MCF 10A (cell line): ENCODE results near the gene KRT86. TPM values are rescaled to one million over a fixed set of nuclear protein-coding genes. Genes with fewer than 3 reads are reported as not detected.
"Not testable (repeated sequence)": the region's sequence is repeated elsewhere in the genome, so short reads cannot be mapped to it uniquely, and the experiment has no call there.

ENCODE experiments used
- BruUV-seq: library from RNA; stranded (reverse); fragments of 400-500 nt; replicated peaks from 2 replicates; lab custom pipeline; 2021; lab: Mats Ljungman, UMichigan
- CTCF ChIA-PET: fragments of 300-600 bp; sonication (Branson Sonifier 250); formaldehyde crosslinking; extraction: SDS; loops from one replicate; lab custom pipeline; 2021; ENCODE audit warnings: antibody characterized with exemption, inconsistent platforms; lab: Yijun Ruan, JAX
- POLR2A ChIA-PET: fragments of 300-600, 350-650 bp; sonication (Branson Sonifier 250); formaldehyde crosslinking; extraction: SDS; loops from one replicate; lab custom pipeline; 2020; ENCODE audit warnings: antibody characterized with exemption, inconsistent platforms; lab: Yijun Ruan, JAX
- DNase-seq: peaks from one replicate; pipeline ENCODE4 v3.0.0-alpha.2; 2018; ENCODE audit not compliant: unreplicated experiment
- H3K27ac Mint-ChIP-seq: one replicate; pipeline ENCODE4 v1.8.0; 2022; ENCODE audit warnings: mild to moderate bottlenecking, low read depth, mixed read lengths; ENCODE audit not compliant: unreplicated experiment
- H3K27me3 Mint-ChIP-seq: one replicate; pipeline ENCODE4 v1.8.0; 2022; ENCODE audit warnings: mixed read lengths; ENCODE audit not compliant: insufficient read depth, unreplicated experiment
- H3K36me3 Mint-ChIP-seq: one replicate; pipeline ENCODE4 v1.8.0; 2022; ENCODE audit warnings: mild to moderate bottlenecking, moderate library complexity, mixed read lengths; ENCODE audit not compliant: insufficient read depth, unreplicated experiment
- H3K4me1 Mint-ChIP-seq: one replicate; pipeline ENCODE4 v1.8.0; 2022; ENCODE audit warnings: mixed read lengths; ENCODE audit not compliant: insufficient read depth, unreplicated experiment
- H3K4me3 Mint-ChIP-seq: one replicate; pipeline ENCODE4 v1.8.0; 2022; ENCODE audit warnings: mild to moderate bottlenecking, moderate library complexity, mixed read lengths; ENCODE audit not compliant: unreplicated experiment
- H3K9me3 Mint-ChIP-seq: one replicate; pipeline ENCODE4 v1.8.0; 2022; ENCODE audit warnings: mixed read lengths; ENCODE audit not compliant: unreplicated experiment
- intact Hi-C: fragments of 100-400 bp; cut with micrococcal nuclease; formaldehyde crosslinking; loops from 2 replicates; pipeline ENCODE4 v1.14.1; 2022
- total RNA-seq: library from RNA; stranded (reverse); gene quantifications from 2 replicates; pipeline ENCODE4 v1.2.3, GENCODE V29; 2022
- TF ChIP-seq, protein P1 (sequence below): fragments of 200-600 bp; IDR thresholded peaks from one replicate; pipeline ENCODE4 v1.8.0; 2022; ENCODE audit warnings: antibody characterized with exemption, mild to moderate bottlenecking; ENCODE audit not compliant: unreplicated experiment

The KRT86 gene
- total RNA-seq, 1 experiment from 2014 or later, result 37.8 TPM

DNA sequence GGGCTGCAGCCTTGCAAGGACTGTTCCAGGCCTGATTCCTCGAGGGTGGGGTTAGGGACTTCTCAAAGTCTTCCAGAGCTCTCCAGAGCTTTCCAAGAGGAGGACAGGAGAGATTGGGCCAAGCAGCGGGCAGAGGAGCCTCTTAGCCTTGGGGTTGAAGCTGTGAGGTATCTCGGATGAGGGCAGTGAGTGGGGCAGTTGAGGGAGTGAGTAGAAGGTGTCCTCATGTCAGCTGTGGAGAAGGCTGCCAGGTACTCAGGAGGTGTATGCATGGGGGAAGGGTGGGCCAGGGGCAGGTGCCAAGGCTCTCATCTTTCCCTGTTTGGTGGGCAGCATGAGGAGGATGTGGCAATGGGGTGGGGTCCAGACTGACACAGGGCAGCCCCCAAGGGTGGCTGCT, 39.0 kb downstream of the KRT86 start:
- peaks cover 23% of the 10 kb centered on the region for H3K27me3 Mint-ChIP-seq
- H3K27ac Mint-ChIP-seq, result no peak overlapping the region
- TF ChIP-seq, protein P1, sequence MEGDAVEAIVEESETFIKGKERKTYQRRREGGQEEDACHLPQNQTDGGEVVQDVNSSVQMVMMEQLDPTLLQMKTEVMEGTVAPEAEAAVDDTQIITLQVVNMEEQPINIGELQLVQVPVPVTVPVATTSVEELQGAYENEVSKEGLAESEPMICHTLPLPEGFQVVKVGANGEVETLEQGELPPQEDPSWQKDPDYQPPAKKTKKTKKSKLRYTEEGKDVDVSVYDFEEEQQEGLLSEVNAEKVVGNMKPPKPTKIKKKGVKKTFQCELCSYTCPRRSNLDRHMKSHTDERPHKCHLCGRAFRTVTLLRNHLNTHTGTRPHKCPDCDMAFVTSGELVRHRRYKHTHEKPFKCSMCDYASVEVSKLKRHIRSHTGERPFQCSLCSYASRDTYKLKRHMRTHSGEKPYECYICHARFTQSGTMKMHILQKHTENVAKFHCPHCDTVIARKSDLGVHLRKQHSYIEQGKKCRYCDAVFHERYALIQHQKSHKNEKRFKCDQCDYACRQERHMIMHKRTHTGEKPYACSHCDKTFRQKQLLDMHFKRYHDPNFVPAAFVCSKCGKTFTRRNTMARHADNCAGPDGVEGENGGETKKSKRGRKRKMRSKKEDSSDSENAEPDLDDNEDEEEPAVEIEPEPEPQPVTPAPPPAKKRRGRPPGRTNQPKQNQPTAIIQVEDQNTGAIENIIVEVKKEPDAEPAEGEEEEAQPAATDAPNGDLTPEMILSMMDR, result no peak
- ChIA-PET CTCF (no interaction called here), POLR2A (no interaction called here)
- no peak for DNase-seq
- intact Hi-C loops, result no loop called here
- H3K4me3 Mint-ChIP-seq, result no peak overlapping the region
- H3K4me1 Mint-ChIP-seq, result peaks cover 5% of the 10 kb centered on the region
- no TSS peak for BruUV-seq
- H3K36me3 Mint-ChIP-seq, result no peaks in the 10 kb centered on the region
- no peaks in the 10 kb centered on the region for H3K9me3 Mint-ChIP-seq

DNA sequence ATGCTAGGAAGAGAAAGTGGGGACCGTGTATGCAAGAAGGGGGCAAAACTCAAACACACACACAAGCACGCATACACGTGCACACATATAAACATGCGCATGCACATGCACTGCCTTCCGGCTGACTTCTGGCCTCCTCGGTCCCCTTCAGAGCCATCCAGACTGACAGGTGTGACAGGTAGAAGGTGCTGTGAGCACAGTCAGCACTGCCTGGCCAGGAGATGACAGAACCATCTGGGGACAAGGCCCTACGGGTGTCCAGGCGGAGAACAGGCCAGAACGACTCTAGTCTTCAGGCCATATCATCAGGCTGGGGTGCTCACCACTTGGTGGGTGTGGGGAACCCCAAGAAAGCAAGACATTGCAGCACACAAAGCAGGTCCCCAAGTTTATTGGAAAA, 39.5 kb downstream of the KRT86 start:
- ChIA-PET CTCF (no interaction called here), POLR2A (no interaction called here)
- no TSS peak for BruUV-seq
- Mint-ChIP-seq H3K4me3 (no peak overlapping the region), H3K27me3 (peaks cover 18% of the 10 kb centered on the region), H3K36me3 (no peaks in the 10 kb centered on the region), H3K27ac (no peak overlapping the region), H3K9me3 (no peaks in the 10 kb centered on the region), H3K4me1 (peaks cover under 1% of the 10 kb centered on the region)
- intact Hi-C loops, result no loop called here
- no peak for DNase-seq
- TF ChIP-seq, protein P1, result no peak

DNA sequence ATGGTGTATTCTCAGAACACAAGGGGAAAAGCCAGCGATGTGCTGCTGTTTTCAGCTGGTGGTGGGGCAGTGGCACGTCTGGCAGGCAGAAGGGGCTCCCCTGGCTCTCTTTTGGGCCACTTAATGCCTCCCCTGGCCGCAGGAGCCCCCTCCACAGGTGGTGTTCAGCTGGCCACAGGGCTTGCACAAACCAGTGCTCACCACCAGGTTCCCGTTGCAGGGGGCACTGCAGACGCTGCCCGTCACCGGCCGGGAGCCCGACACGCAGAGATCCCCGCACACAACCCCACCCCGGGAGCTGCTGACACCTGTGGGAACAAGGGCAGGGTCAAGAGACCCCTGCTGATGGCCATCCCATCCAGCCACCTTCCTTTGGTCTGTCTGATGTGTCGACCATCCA, 40.1 kb downstream of the KRT86 start:
- Mint-ChIP-seq H3K9me3 (no peaks in the 10 kb centered on the region), H3K4me3 (no peak overlapping the region), H3K27ac (no peak overlapping the region), H3K36me3 (no peaks in the 10 kb centered on the region), H3K4me1 (no peaks in the 10 kb centered on the region), H3K27me3 (peaks cover 13% of the 10 kb centered on the region)
- ChIA-PET POLR2A (no interaction called here), CTCF (interaction anchor here (2.2 kb wide), 1 partner anchor 13 kb away, joined by 8 read pairs; no protein-coding TSS in a partner anchor)
- TF ChIP-seq, protein P1, result no peak
- intact Hi-C loops, result no loop called here
- BruUV-seq, result no TSS peak
- DNase-seq, result no peak

DNA sequence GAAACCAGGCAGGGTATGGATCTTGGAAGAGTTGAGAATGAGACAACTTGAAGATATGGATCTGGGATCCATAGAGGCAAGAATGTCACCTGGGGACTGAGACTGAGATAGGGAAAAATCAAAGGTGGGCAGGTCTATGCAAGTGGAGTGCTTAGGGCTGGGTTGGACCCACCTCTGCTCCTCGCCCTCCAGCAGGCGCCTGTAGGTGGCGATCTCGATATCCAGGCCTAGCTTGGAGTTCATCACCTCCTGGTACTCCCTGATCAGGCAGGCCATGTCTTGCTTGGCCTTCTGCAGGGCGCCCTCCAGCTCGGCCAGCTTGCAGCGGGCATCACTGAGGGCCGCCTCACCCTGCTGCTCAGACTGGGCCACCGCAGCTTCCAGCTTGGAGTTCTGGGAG, 41.3 kb downstream of the KRT86 start:
- BruUV-seq, result not testable (repeated sequence)
- DNase-seq, result peak; percentile 56

More for the DNA sequence above, 41.3 kb downstream of the KRT86 start:
- H3K4me3 Mint-ChIP-seq, intact Hi-C loops, H3K9me3 Mint-ChIP-seq, H3K36me3 Mint-ChIP-seq, H3K27ac Mint-ChIP-seq, H3K4me1 Mint-ChIP-seq: not testable (repeated sequence)
- ChIA-PET CTCF (interaction anchor here (0.5 to 2.2 kb wide), 4 partner anchors 10 to 89 kb away, joined by 3 to 8 read pairs (median 3); no protein-coding TSS in a partner anchor), POLR2A (interaction anchor here (0.8 kb wide), 1 partner anchor 43 kb away, joined by 3 read pairs; no protein-coding TSS in a partner anchor)
- peaks cover 13% of the 10 kb centered on the region for H3K27me3 Mint-ChIP-seq
